Limb (tissue), 2 donors: ENCODE data around the gene RETN.

ENCODE experiments used
- DNase-seq, 2 donors: peaks; one replicate each; pipeline ENCODE4 v3.0.0-alpha.2; 2016; ENCODE audit errors: extremely low spot score in 2 of 2

The RETN gene

GRCh38 chr19:7681340-7682174 is 12.7 kb downstream of the RETN start:
- peak; percentile 64 to 76 for DNase-seq

GRCh38 chr19:7682175-7682855 is 13.5 kb downstream of the RETN start:
- peak in 1 of 2 donors; percentile 62 for DNase-seq

GRCh38 chr19:7685546-7686445 is 16.9 kb downstream of the RETN start:
- no peak for DNase-seq

GRCh38 chr19:7687177-7687576 is 18.3 kb downstream of the RETN start:
- no peak for DNase-seq

- DNase-seq, result no peak
These were observed 20.3 kb downstream of the RETN start for GRCh38 chr19:7689165-7689564.

GRCh38 chr19:7690779-7691258 is 22.0 kb downstream of the RETN start:
- no peak for DNase-seq

GRCh38 chr19:7691497-7691896 is 22.6 kb downstream of the RETN start:
- no peak for DNase-seq

- no peak for DNase-seq
These were observed 23.7 kb downstream of the RETN start for GRCh38 chr19:7692417-7693088.

GRCh38 chr19:7694499-7694898 is 25.6 kb downstream of the RETN start:
- no peak for DNase-seq

GRCh38 chr19:7697721-7698287 is 29.0 kb downstream of the RETN start:
- DNase-seq, result no peak

GRCh38 chr19:7698583-7698982 is 29.7 kb downstream of the RETN start:
- no peak for DNase-seq

- DNase-seq, result no peak
These were observed 30.2 kb downstream of the RETN start for GRCh38 chr19:7699003-7699402.

- no peak for DNase-seq
These were observed 30.9 kb downstream of the RETN start for GRCh38 chr19:7699417-7700401.

- DNase-seq, result no peak
These were observed 32.3 kb downstream of the RETN start for GRCh38 chr19:7701049-7701653.

- DNase-seq, result no peak
These were observed 33.0 kb downstream of the RETN start, which contains the start of gene FCER2 for GRCh38 chr19:7701654-7702457. FCER2 (minus strand) TSS chr19:7702131; CDS start chr19:7699760, 2,371 bp downstream.

GRCh38 chr19:7703332-7703731 is 34.5 kb downstream of the RETN start:
- no peak for DNase-seq

- no peak for DNase-seq
These were observed 35.6 kb downstream of the RETN start for GRCh38 chr19:7704280-7705060.
